ENCODE measurements around the gene LRRFIP1. TPM values are rescaled to one million over a fixed set of nuclear protein-coding genes. Genes with fewer than 3 reads are reported as not detected.

Gene LRRFIP1
- total and polyA plus RNA-seq, 2 of the 13 experiments (the other 11 are each of a cell fraction or from before 2014, with no cell fraction given) = 15.9 to 40.5 TPM

DNA sequence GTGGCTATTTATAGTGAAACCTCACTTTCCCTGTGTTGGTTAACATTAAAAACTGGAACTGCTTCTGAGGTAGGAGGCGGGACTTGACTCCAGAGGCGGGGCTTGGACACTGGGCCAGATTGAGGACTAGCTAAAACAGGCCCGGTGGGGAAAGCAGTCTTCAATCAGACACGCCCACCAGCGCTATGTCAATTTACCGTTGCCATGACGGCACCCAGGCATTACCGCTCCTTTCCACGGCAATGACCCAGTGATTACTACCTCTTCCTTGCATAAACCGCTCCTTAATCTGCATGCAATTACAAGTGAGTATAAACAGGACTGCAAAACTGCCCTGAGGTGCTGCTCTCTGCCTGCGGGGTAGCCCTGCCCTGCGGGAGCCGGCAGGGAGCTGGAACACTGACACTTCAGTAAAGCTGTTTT is 35.3 kb downstream of the LRRFIP1 start (continued):
- TF ChIP-seq SALL1 (CRISPR knock-in tag; IDR thresholded peaks at IDR 0.05) (peak; percentile 29; the same call in 1 of the 2 replicates), U2AF2 (IDR thresholded peaks at IDR 0.05; ENCODE audit: low read depth, low read length) (0 out of 2 replicates have a peak, but pooled peaks have one; percentile 58), ZNF329 (CRISPR knock-in tag; IDR thresholded peaks at IDR 0.05; ENCODE audit: low read depth) (no peak), MIXL1 (CRISPR knock-in tag; IDR thresholded peaks at IDR 0.05) (no peak), SAP130 (CRISPR knock-in tag; IDR thresholded peaks at IDR 0.05; ENCODE audit: low read depth) (peak; percentile 71), SUZ12 (IDR thresholded peaks at IDR 0.05; ENCODE audit: low read depth, low read length) (no peak), FOXA1 (IDR thresholded peaks at IDR 0.05) (no peak), FOXA1 (CRISPR knock-in tag; IDR thresholded peaks at IDR 0.05) (peak; percentile 49; the same call in 1 of the 2 replicates), RFXANK (CRISPR knock-in tag; IDR thresholded peaks at IDR 0.05) (no peak), FIP1L1 (IDR thresholded peaks at IDR 0.05; ENCODE audit: borderline replicate concordance, insufficient read depth, low read depth, low read length) (no peak), KAT7 (CRISPR knock-in tag; IDR thresholded peaks at IDR 0.05; ENCODE audit: borderline replicate concordance) (no peak), ZNF121 (CRISPR knock-in tag; IDR thresholded peaks at IDR 0.05) (peak; percentile 83), ZNF446 (CRISPR knock-in tag; IDR thresholded peaks at IDR 0.05) (no peak), KLF6 (CRISPR knock-in tag; IDR thresholded peaks at IDR 0.05) (no peak), ZNF501 (CRISPR knock-in tag; IDR thresholded peaks at IDR 0.05) (0 out of 2 replicates have a peak, but pooled peaks have one; percentile 28), ZNF367 (CRISPR knock-in tag; IDR thresholded peaks at IDR 0.05; ENCODE audit: borderline replicate concordance) (no peak), SRSF4 (IDR thresholded peaks at IDR 0.05; ENCODE audit: low read depth, low read length, poor library complexity, severe bottlenecking) (no peak), ZNF468 (CRISPR knock-in tag; IDR thresholded peaks at IDR 0.05) (no peak), SPEN (CRISPR knock-in tag; IDR thresholded peaks at IDR 0.05; ENCODE audit: low read depth) (no peak), SRF (IDR thresholded peaks at IDR 0.05; ENCODE audit: low read depth, low read length) (no peak)
- TF ChIP-seq, protein P1, sequence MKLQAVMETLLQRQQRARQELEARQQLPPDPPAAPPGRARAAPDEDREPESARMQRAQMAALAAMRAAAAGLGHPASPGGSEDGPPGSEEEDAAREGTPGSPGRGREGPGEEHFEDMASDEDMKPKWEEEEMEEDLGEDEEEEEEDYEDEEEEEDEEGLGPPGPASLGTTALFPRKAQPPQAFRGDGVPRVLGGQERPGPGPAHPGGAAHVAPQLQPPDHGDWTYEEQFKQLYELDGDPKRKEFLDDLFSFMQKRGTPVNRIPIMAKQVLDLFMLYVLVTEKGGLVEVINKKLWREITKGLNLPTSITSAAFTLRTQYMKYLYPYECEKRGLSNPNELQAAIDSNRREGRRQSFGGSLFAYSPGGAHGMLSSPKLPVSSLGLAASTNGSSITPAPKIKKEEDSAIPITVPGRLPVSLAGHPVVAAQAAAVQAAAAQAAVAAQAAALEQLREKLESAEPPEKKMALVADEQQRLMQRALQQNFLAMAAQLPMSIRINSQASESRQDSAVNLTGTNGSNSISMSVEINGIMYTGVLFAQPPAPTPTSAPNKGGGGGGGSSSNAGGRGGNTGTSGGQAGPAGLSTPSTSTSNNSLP (IDR thresholded peaks at IDR 0.05; ENCODE audit: low read depth, low read length) = peak; percentile 35; the same call in 1 of the 2 replicates
- TF ChIP-seq, protein P2, sequence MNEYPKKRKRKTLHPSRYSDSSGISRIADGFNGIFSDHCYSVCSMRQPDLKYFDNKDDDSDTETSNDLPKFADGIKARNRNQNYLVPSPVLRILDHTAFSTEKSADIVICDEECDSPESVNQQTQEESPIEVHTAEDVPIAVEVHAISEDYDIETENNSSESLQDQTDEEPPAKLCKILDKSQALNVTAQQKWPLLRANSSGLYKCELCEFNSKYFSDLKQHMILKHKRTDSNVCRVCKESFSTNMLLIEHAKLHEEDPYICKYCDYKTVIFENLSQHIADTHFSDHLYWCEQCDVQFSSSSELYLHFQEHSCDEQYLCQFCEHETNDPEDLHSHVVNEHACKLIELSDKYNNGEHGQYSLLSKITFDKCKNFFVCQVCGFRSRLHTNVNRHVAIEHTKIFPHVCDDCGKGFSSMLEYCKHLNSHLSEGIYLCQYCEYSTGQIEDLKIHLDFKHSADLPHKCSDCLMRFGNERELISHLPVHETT (CRISPR knock-in tag; conservative IDR thresholded peaks at IDR 0.05) = no peak
- TF ChIP-seq, protein P3, sequence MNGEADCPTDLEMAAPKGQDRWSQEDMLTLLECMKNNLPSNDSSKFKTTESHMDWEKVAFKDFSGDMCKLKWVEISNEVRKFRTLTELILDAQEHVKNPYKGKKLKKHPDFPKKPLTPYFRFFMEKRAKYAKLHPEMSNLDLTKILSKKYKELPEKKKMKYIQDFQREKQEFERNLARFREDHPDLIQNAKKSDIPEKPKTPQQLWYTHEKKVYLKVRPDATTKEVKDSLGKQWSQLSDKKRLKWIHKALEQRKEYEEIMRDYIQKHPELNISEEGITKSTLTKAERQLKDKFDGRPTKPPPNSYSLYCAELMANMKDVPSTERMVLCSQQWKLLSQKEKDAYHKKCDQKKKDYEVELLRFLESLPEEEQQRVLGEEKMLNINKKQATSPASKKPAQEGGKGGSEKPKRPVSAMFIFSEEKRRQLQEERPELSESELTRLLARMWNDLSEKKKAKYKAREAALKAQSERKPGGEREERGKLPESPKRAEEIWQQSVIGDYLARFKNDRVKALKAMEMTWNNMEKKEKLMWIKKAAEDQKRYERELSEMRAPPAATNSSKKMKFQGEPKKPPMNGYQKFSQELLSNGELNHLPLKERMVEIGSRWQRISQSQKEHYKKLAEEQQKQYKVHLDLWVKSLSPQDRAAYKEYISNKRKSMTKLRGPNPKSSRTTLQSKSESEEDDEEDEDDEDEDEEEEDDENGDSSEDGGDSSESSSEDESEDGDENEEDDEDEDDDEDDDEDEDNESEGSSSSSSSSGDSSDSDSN (CRISPR knock-in tag; IDR thresholded peaks at IDR 0.05) = no peak
- TF ChIP-seq, protein P4, sequence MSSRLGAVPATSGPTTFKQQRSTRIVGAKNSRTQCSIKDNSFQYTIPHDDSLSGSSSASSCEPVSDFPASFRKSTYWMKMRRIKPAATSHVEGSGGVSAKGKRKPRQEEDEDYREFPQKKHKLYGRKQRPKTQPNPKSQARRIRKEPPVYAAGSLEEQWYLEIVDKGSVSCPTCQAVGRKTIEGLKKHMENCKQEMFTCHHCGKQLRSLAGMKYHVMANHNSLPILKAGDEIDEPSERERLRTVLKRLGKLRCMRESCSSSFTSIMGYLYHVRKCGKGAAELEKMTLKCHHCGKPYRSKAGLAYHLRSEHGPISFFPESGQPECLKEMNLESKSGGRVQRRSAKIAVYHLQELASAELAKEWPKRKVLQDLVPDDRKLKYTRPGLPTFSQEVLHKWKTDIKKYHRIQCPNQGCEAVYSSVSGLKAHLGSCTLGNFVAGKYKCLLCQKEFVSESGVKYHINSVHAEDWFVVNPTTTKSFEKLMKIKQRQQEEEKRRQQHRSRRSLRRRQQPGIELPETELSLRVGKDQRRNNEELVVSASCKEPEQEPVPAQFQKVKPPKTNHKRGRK (CRISPR knock-in tag; IDR thresholded peaks at IDR 0.05) = no peak
- TF ChIP-seq, protein P5, sequence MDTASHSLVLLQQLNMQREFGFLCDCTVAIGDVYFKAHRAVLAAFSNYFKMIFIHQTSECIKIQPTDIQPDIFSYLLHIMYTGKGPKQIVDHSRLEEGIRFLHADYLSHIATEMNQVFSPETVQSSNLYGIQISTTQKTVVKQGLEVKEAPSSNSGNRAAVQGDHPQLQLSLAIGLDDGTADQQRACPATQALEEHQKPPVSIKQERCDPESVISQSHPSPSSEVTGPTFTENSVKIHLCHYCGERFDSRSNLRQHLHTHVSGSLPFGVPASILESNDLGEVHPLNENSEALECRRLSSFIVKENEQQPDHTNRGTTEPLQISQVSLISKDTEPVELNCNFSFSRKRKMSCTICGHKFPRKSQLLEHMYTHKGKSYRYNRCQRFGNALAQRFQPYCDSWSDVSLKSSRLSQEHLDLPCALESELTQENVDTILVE (CRISPR knock-in tag; IDR thresholded peaks at IDR 0.05) = no peak

Data from HepG2 (cell line).